IMR-90 (cell line): ENCODE data around the gene SIK1. TPM values are rescaled to one million over a fixed set of nuclear protein-coding genes. Genes with fewer than 3 reads are reported as not detected.
"Not testable (repeated sequence)": the region's sequence is repeated elsewhere in the genome, so short reads cannot be mapped to it uniquely, and the experiment has no call there.

ENCODE experiments used
- ATAC-seq: fragments of 200-7000 bp; cut with Tn5 transposase; 2 replicates; pipeline ENCODE4 v1.9.1; 2020; ENCODE audit warnings: low read depth, mild to moderate bottlenecking, moderate library complexity
- BruUV-seq: library from RNA; stranded (reverse); fragments of 400-500 nt; replicated peaks from 2 replicates; lab custom pipeline; 2021; lab: Mats Ljungman, UMichigan
- CTCF ChIA-PET: fragments of 300-600 bp; formaldehyde crosslinking; extraction: SDS; loops from one replicate; lab custom pipeline; 2021; ENCODE audit warnings: antibody characterized with exemption; lab: Yijun Ruan, JAX
- POLR2A ChIA-PET: fragments of 300-600 bp; sonication (Branson Sonifier 250); formaldehyde crosslinking; loops from one replicate; lab custom pipeline; 2022; ENCODE audit warnings: antibody characterized with exemption; ENCODE audit not compliant: unreplicated experiment; lab: Charles Lee
- DNase-seq: peaks from one replicate; pipeline ENCODE4 v3.0.0; 2013
- H2AFZ ChIP-seq: replicated peaks from 2 replicates; pipeline ENCODE3; 2013; ENCODE audit warnings: low read length, mild to moderate bottlenecking; ENCODE audit not compliant: poor library complexity
- H2AK5ac ChIP-seq: 2 replicates; pipeline ENCODE4 v1.6.1; 2013; ENCODE audit warnings: low read depth, low read length, inconsistent platforms
- H2AK9ac ChIP-seq: replicated peaks from 2 replicates; pipeline ENCODE3; 2013; ENCODE audit warnings: mild to moderate bottlenecking, low read depth, low read length, moderate library complexity; ENCODE audit not compliant: poor library complexity
- H2BK120ac ChIP-seq: 2 replicates; pipeline ENCODE4 v1.6.1; 2013; ENCODE audit warnings: low read depth, low read length, inconsistent platforms
- H2BK15ac ChIP-seq: 3 replicates; pipeline ENCODE4 v1.6.1; 2013; ENCODE audit warnings: low read depth, low read length, inconsistent platforms
- H2BK20ac ChIP-seq: 2 replicates; pipeline ENCODE4 v1.6.1; 2013; ENCODE audit warnings: low read depth, mild to moderate bottlenecking, inconsistent platforms, low read length, moderate library complexity
- H2BK5ac ChIP-seq: 2 replicates; pipeline ENCODE4 v1.6.1; 2013; ENCODE audit warnings: mild to moderate bottlenecking, low read depth, low read length, inconsistent platforms; ENCODE audit not compliant: poor library complexity, severe bottlenecking
- H3K14ac ChIP-seq: replicated peaks from 2 replicates; pipeline ENCODE4 v1.6.1; 2013; ENCODE audit warnings: low read depth, low read length, inconsistent platforms
- H3K18ac ChIP-seq: 2 replicates; pipeline ENCODE4 v1.6.1; 2013; ENCODE audit warnings: low read depth, low read length, control low read depth
- H3K23ac ChIP-seq: 2 replicates; pipeline ENCODE4 v1.6.1; 2013; ENCODE audit warnings: low read depth, low read length, inconsistent platforms
- H3K27ac ChIP-seq: 2 replicates; pipeline ENCODE4 v1.5.1; 2013; ENCODE audit warnings: mild to moderate bottlenecking, control low read depth, low read length; ENCODE audit not compliant: insufficient read depth
- H3K27me3 ChIP-seq: 2 replicates; pipeline ENCODE4 v1.6.1; 2013; ENCODE audit warnings: low read length; ENCODE audit not compliant: control insufficient read depth, insufficient read depth
- H3K36me3 ChIP-seq: 2 replicates; pipeline ENCODE4 v1.6.1; 2013; ENCODE audit warnings: low read length, mixed read lengths; ENCODE audit not compliant: control insufficient read depth, insufficient read depth
- H3K4ac ChIP-seq: 2 replicates; pipeline ENCODE4 v1.6.1; 2013; ENCODE audit warnings: low read depth, low read length, inconsistent platforms
- H3K4me1 ChIP-seq: 2 replicates; pipeline ENCODE4 v1.6.1; 2013; ENCODE audit warnings: low read length, mixed read lengths; ENCODE audit not compliant: control insufficient read depth, insufficient read depth
- H3K4me2 ChIP-seq: 2 replicates; pipeline ENCODE4 v1.6.1; 2013; ENCODE audit warnings: low read depth, mild to moderate bottlenecking, control low read depth, low read length, moderate library complexity
- H3K4me3 ChIP-seq: 2 replicates; pipeline ENCODE4 v1.5.1; 2013; ENCODE audit warnings: low read depth, mild to moderate bottlenecking, control low read depth, low read length, moderate library complexity; ENCODE audit not compliant: insufficient read depth
- H3K56ac ChIP-seq: 2 replicates; pipeline ENCODE4 v1.6.1; 2013; ENCODE audit warnings: low read length, inconsistent platforms; ENCODE audit not compliant: insufficient read depth; ENCODE audit errors: extremely low read depth
- H3K79me1 ChIP-seq, 2 experiments: 2 replicates each; pipeline ENCODE4 v1.6.1; 2013; ENCODE audit warnings: low read length in 2 of 2, inconsistent platforms in 1 of 2, low read depth in 1 of 2
- H3K9ac ChIP-seq: 2 replicates; pipeline ENCODE4 v1.6.1; 2013; ENCODE audit warnings: low read depth, low read length, control low read depth
- H3K9me1 ChIP-seq: 2 replicates; pipeline ENCODE4 v1.6.1; 2013; ENCODE audit warnings: low read length, inconsistent platforms; ENCODE audit not compliant: insufficient read depth
- H3K9me3 ChIP-seq: 2 replicates; pipeline ENCODE4 v1.6.1; 2013; ENCODE audit warnings: low read length; ENCODE audit not compliant: control insufficient read depth, insufficient read depth
- H4K20me1 ChIP-seq: 2 replicates; pipeline ENCODE4 v1.6.1; 2013; ENCODE audit warnings: low read length, inconsistent platforms; ENCODE audit not compliant: insufficient read depth
- H4K5ac ChIP-seq: 2 replicates; pipeline ENCODE4 v1.6.1; 2013; ENCODE audit warnings: mild to moderate bottlenecking, low read depth, low read length, control low read depth
- H4K8ac ChIP-seq, 2 experiments: 2 replicates each; pipeline ENCODE4 v1.6.1; 2013; ENCODE audit warnings: low read depth in 2 of 2, low read length in 2 of 2, control low read depth in 1 of 2, inconsistent platforms in 1 of 2
- H4K91ac ChIP-seq: 2 replicates; pipeline ENCODE4 v1.6.1; 2013; ENCODE audit warnings: low read depth, low read length, inconsistent platforms; ENCODE audit not compliant: insufficient read depth
- WGBS, 2 experiments: methylation state at CpG; one replicate each; pipeline versions ENCODE4 v1.1.5 to v1.1.7; 2013; ENCODE audit warnings: missing lambda C conversion rate in 2 of 2; ENCODE audit not compliant: insufficient read length in 1 of 2; ENCODE audit errors: extremely low coverage in 2 of 2; 5-methylcytosine and 5-hydroxymethylcytosine counted together
- dilution Hi-C: fragments of 300-500 bp; cut with HindIII; formaldehyde crosslinking; loops from one replicate; pipeline ENCODE4 v1.14.3; 2018; ENCODE audit warnings: low sequenced_read_pairs; ENCODE audit not compliant: unreplicated experiment
- in situ Hi-C: fragments of 300-500 bp; cut with MboI; formaldehyde crosslinking; loops from 3 replicates; pipeline ENCODE4 v1.14.3; 2019; ENCODE audit warnings: low sequenced_read_pairs, inconsistent platforms, mixed read lengths
- intact Hi-C: fragments of 100-400 bp; cut with micrococcal nuclease; formaldehyde crosslinking; loops from 2 replicates; pipeline ENCODE4 v1.10.0; 2022
- polyA plus RNA-seq, 3 experiments: library from polyadenylated mRNA; depleted of rRNA; stranded (reverse); fragments of >200 nt; gene quantifications; 2 replicates each; pipeline ENCODE4 v1.2.3, GENCODE V29; 2012; ENCODE audit warnings: low replicate concordance in 1 of 3
- total RNA-seq: library from RNA; depleted of rRNA; stranded (reverse); fragments of >200 nt; gene quantifications from 2 replicates; pipeline ENCODE4 v1.2.3, GENCODE V29; 2012

The SIK1 gene
- total and polyA plus RNA-seq, 2 of the 4 experiments (the other 2 are of a cell fraction) = 0.54 to 1.9 TPM

DNA sequence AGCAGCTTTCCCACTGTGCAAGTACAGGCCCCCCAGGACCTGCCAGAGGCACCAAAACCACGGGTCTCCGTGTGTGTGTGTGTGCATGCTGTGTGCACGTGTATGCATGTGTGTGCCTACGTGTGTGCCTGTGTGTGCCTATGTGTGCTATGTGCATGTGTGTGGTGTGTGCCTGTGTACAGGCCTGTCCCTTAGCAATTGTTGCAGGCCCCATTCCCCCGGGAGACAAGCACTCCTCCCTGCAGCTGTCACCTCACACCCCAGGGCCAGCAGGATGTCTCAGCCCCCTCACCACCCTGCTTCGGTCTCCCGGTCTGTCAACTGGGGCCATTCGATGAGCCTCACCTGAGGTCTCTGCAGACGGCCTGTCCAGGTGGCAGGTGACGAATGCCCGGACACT, 46.6 kb downstream of the SIK1 start:
- WGBS, 2 experiments = no CpG with 5 or more reads among the region's 11 CpGs
- H3K79me1 ChIP-seq, H3K4ac ChIP-seq, H2AFZ ChIP-seq, CTCF ChIA-PET, H3K4me3 ChIP-seq, H3K9me3 ChIP-seq, DNase-seq, H2BK20ac ChIP-seq, in situ Hi-C loops, H4K20me1 ChIP-seq, intact Hi-C loops, H4K5ac ChIP-seq, H2BK120ac ChIP-seq, H3K18ac ChIP-seq, POLR2A ChIA-PET, H3K9ac ChIP-seq, ATAC-seq, H3K27ac ChIP-seq, H3K9me1 ChIP-seq, H3K56ac ChIP-seq, H2AK5ac ChIP-seq, dilution Hi-C loops, H3K4me2 ChIP-seq, H3K27me3 ChIP-seq, H2BK5ac ChIP-seq, H4K91ac ChIP-seq, H2BK15ac ChIP-seq, H3K14ac ChIP-seq, H3K23ac ChIP-seq, H3K4me1 ChIP-seq, BruUV-seq, H3K36me3 ChIP-seq, H2AK9ac ChIP-seq, H4K8ac ChIP-seq: not testable (repeated sequence)

DNA sequence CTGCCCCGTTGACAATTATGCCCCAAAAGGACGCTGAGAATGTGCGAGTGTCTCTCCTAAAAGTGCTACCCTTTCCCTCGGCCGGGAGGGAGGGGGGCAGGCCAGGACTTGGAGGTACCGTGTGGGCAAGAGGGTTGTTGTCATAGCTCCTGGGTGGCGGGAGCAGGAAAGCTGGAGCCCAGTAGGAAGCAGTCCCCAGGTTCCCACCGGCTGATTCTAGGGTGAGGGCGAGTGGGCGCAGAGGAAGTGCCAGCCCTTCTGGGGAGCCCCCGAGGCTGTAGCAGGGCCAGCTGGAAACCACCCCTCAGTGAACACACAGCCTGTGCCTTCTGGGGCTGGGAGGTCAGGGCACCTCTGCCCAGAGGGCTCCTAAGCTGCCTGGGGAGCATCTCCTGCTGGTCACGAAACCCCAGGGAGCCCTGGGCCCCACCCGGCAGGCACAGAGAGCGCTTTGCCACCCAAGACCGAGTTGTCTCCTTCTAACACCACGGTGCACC, 47.3 kb downstream of the SIK1 start:
- ATAC-seq, H3K9ac ChIP-seq, H2BK5ac ChIP-seq, H3K36me3 ChIP-seq, H3K9me3 ChIP-seq, dilution Hi-C loops, H3K56ac ChIP-seq, H3K23ac ChIP-seq, H2BK15ac ChIP-seq, H3K18ac ChIP-seq, H4K8ac ChIP-seq, H3K4ac ChIP-seq, H3K4me3 ChIP-seq, H3K4me1 ChIP-seq, H3K27ac ChIP-seq, H2AK5ac ChIP-seq, H3K4me2 ChIP-seq, H3K27me3 ChIP-seq, BruUV-seq, H4K20me1 ChIP-seq, H2AFZ ChIP-seq, intact Hi-C loops, H3K14ac ChIP-seq, POLR2A ChIA-PET, H4K5ac ChIP-seq, in situ Hi-C loops, DNase-seq, H3K79me1 ChIP-seq, CTCF ChIA-PET, H2BK20ac ChIP-seq, H4K91ac ChIP-seq, H3K9me1 ChIP-seq, H2AK9ac ChIP-seq, H2BK120ac ChIP-seq: not testable (repeated sequence)
- WGBS, 2 experiments = no CpG with 5 or more reads among the region's 16 CpGs
